ENCODE measurements around the gene NDUFA8. TPM values are rescaled to one million over a fixed set of nuclear protein-coding genes. Genes with fewer than 3 reads are reported as not detected.
"Not testable (repeated sequence)": the region's sequence is repeated elsewhere in the genome, so short reads cannot be mapped to it uniquely, and the experiment has no call there.

NDUFA8 gene
- total RNA-seq, 1 donor from 2014 or later = 11.6 TPM

GRCh38 chr9:122121391-122121790 lies 38.2 kb downstream of the NDUFA8 start:
- no peak for DNase-seq (ENCODE audit: low spot score)

GRCh38 chr9:122120316-122121071 lies 39.1 kb downstream of the NDUFA8 start:
- no peak for DNase-seq (ENCODE audit: low spot score)

- DNase-seq (ENCODE audit: low spot score) = no peak
Measured at GRCh38 chr9:122119721-122120120, 39.9 kb downstream of the NDUFA8 start.

- no peak for DNase-seq (ENCODE audit: low spot score)
Measured at GRCh38 chr9:122119166-122119521, 40.4 kb downstream of the NDUFA8 start.

- DNase-seq (ENCODE audit: low spot score) = no peak
Measured at GRCh38 chr9:122118343-122119165, 41.0 kb downstream of the NDUFA8 start.

- not testable (repeated sequence) for DNase-seq (ENCODE audit: low spot score)
Measured at GRCh38 chr9:122117241-122117640, 42.3 kb downstream of the NDUFA8 start.

GRCh38 chr9:122116448-122117173 lies 43.0 kb downstream of the NDUFA8 start:
- no peak for DNase-seq (ENCODE audit: low spot score)

- DNase-seq (ENCODE audit: low spot score) = no peak
Measured at GRCh38 chr9:122116040-122116439, 43.5 kb downstream of the NDUFA8 start.

GRCh38 chr9:122115176-122116035 lies 44.2 kb downstream of the NDUFA8 start:
- no peak for DNase-seq (ENCODE audit: low spot score)

- DNase-seq (ENCODE audit: low spot score) = no peak
Measured at GRCh38 chr9:122113574-122113973, 46.0 kb downstream of the NDUFA8 start.

GRCh38 chr9:122112238-122112637 lies 47.3 kb downstream of the NDUFA8 start:
- DNase-seq (ENCODE audit: low spot score) = no peak

- no peak for DNase-seq (ENCODE audit: low spot score)
Measured at GRCh38 chr9:122111413-122112085, 48.0 kb downstream of the NDUFA8 start.

GRCh38 chr9:122110100-122110833 lies 49.3 kb downstream of the NDUFA8 start:
- no peak for DNase-seq (ENCODE audit: low spot score)

GRCh38 chr9:122109035-122109813 lies 50.4 kb downstream of the NDUFA8 start:
- DNase-seq (ENCODE audit: low spot score) = no peak

- no peak for DNase-seq (ENCODE audit: low spot score)
Measured at GRCh38 chr9:122107291-122107805, 52.2 kb downstream of the NDUFA8 start.

GRCh38 chr9:122106576-122106975 lies 53.0 kb downstream of the NDUFA8 start:
- DNase-seq (ENCODE audit: low spot score) = no peak

GRCh38 chr9:122103985-122104384 lies 55.6 kb downstream of the NDUFA8 start:
- DNase-seq (ENCODE audit: low spot score) = no peak

- DNase-seq (ENCODE audit: low spot score) = no peak
Measured at GRCh38 chr9:122102156-122102555, 57.4 kb downstream of the NDUFA8 start.

GRCh38 chr9:122100756-122101155 lies 58.8 kb downstream of the NDUFA8 start:
- DNase-seq (ENCODE audit: low spot score) = no peak
